ENCODE results near the gene KIF26B. TPM values are rescaled to one million over a fixed set of nuclear protein-coding genes. Genes with fewer than 3 reads are reported as not detected.

Gene KIF26B
- polyA plus RNA-seq, 1 donor from 2014 or later, result 6.3 TPM

DNA sequence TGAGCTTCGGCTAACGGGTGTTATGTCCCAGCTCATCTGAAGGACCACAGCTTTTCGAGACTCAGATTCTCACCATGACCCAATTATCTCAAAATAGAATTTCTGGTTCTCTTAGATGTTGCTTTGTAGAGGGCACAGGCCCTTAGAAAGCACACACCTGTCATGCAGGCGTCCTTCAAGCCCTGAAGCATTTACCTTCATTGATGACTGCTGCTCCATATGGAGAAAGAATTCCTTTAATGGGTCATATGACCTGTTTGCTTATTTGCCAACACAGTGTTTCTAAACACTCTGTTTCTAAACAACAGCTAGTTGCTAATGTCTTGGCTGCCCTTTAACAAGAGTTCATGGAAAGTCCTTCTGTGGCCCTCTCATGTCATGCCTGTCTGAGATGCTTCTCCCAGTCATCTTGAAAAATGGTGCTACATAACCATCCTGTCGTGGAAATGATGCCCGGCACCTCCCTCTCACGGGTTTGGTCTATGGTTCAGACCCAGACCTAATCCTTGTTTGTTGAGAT is 495.7 kb downstream of the KIF26B start:
- no peak overlapping the region for H3K27ac ChIP-seq (ENCODE audit: low read length)
- H3F3A ChIP-seq (ENCODE audit: insufficient read depth, low read length, poor library complexity, severe bottlenecking), result no peaks in the 10 kb centered on the region
- H4K20me1 ChIP-seq (ENCODE audit: insufficient read depth), result no peaks in the 10 kb centered on the region
- H3K27me3 ChIP-seq (ENCODE audit: insufficient read depth, low read depth, low read length), result no peaks in the 10 kb centered on the region
- H3K4me2 ChIP-seq (ENCODE audit: low read length), result no peak overlapping the region
- no peaks in the 10 kb centered on the region for H3K9me3 ChIP-seq (ENCODE audit: low read length)
- no peak for TF ChIP-seq EZH2 (IDR thresholded peaks at IDR 0.05; ENCODE audit: borderline replicate concordance, insufficient read depth, low read length, poor library complexity, severe bottlenecking)
- TF ChIP-seq, protein P1, sequence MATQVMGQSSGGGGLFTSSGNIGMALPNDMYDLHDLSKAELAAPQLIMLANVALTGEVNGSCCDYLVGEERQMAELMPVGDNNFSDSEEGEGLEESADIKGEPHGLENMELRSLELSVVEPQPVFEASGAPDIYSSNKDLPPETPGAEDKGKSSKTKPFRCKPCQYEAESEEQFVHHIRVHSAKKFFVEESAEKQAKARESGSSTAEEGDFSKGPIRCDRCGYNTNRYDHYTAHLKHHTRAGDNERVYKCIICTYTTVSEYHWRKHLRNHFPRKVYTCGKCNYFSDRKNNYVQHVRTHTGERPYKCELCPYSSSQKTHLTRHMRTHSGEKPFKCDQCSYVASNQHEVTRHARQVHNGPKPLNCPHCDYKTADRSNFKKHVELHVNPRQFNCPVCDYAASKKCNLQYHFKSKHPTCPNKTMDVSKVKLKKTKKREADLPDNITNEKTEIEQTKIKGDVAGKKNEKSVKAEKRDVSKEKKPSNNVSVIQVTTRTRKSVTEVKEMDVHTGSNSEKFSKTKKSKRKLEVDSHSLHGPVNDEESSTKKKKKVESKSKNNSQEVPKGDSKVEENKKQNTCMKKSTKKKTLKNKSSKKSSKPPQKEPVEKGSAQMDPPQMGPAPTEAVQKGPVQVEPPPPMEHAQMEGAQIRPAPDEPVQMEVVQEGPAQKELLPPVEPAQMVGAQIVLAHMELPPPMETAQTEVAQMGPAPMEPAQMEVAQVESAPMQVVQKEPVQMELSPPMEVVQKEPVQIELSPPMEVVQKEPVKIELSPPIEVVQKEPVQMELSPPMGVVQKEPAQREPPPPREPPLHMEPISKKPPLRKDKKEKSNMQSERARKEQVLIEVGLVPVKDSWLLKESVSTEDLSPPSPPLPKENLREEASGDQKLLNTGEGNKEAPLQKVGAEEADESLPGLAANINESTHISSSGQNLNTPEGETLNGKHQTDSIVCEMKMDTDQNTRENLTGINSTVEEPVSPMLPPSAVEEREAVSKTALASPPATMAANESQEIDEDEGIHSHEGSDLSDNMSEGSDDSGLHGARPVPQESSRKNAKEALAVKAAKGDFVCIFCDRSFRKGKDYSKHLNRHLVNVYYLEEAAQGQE (IDR thresholded peaks at IDR 0.05; ENCODE audit: borderline replicate concordance), result no peak
- no peak for TF ChIP-seq SMC3 (conservative IDR thresholded peaks at IDR 0.05; ENCODE audit: poor library complexity)
- TF ChIP-seq RAD21 (conservative IDR thresholded peaks at IDR 0.05), result no peak
- TF ChIP-seq, protein P2, sequence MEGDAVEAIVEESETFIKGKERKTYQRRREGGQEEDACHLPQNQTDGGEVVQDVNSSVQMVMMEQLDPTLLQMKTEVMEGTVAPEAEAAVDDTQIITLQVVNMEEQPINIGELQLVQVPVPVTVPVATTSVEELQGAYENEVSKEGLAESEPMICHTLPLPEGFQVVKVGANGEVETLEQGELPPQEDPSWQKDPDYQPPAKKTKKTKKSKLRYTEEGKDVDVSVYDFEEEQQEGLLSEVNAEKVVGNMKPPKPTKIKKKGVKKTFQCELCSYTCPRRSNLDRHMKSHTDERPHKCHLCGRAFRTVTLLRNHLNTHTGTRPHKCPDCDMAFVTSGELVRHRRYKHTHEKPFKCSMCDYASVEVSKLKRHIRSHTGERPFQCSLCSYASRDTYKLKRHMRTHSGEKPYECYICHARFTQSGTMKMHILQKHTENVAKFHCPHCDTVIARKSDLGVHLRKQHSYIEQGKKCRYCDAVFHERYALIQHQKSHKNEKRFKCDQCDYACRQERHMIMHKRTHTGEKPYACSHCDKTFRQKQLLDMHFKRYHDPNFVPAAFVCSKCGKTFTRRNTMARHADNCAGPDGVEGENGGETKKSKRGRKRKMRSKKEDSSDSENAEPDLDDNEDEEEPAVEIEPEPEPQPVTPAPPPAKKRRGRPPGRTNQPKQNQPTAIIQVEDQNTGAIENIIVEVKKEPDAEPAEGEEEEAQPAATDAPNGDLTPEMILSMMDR (IDR thresholded peaks at IDR 0.05; ENCODE audit: poor library complexity, severe bottlenecking), result no peak
- no peak for TF ChIP-seq EP300 (conservative IDR thresholded peaks at IDR 0.05; ENCODE audit: poor library complexity, severe bottlenecking)
- TF ChIP-seq POLR2AphosphoS5 (IDR thresholded peaks at IDR 0.05), result no peak
- H2AFZ ChIP-seq (ENCODE audit: low read depth, low read length), result no peak overlapping the region
- H3K9me2 ChIP-seq (ENCODE audit: insufficient read depth, low read length), result no peaks in the 10 kb centered on the region
- H3K79me2 ChIP-seq (replicated peaks; ENCODE audit: insufficient read depth, low read length), result no peaks in the 10 kb centered on the region
- no peak overlapping the region for H3K9ac ChIP-seq (ENCODE audit: low read length)
- H3K36me3 ChIP-seq (ENCODE audit: insufficient read depth, low read length), result no peaks in the 10 kb centered on the region
- no peak overlapping the region for H3K4me3 ChIP-seq (ENCODE audit: low read length)

DNA sequence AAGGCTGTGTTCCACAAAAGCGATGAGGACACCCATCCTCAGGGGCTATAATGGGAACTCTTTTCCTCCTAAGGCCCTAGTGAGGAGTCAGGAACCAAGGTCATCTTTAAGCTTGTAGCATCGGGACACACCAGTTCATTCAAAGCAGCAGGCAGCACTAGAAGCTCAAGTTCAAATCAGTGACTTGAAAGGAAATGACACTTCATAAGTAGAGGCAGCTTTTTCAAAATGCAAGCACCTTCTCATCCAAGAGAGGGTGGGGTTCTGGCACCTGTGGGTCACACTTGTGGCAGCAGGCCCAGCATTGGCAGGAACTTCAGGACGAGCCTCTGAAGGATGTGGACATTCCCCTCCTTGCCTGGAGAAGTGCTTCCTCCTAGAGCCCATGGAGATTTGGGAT is 496.3 kb downstream of the KIF26B start:
- no peak overlapping the region for H3K4me2 ChIP-seq (ENCODE audit: low read length)
- no peaks in the 10 kb centered on the region for H3K79me2 ChIP-seq (replicated peaks; ENCODE audit: insufficient read depth, low read length)
- H4K20me1 ChIP-seq (ENCODE audit: insufficient read depth), result no peaks in the 10 kb centered on the region
- no peaks in the 10 kb centered on the region for H3K9me2 ChIP-seq (ENCODE audit: insufficient read depth, low read length)
- TF ChIP-seq, protein P2 (IDR thresholded peaks at IDR 0.05; ENCODE audit: poor library complexity, severe bottlenecking), result no peak
- TF ChIP-seq MXI1 (conservative IDR thresholded peaks at IDR 0.05; ENCODE audit: poor library complexity, severe bottlenecking) (no peak), TAF1 (IDR thresholded peaks at IDR 0.05; ENCODE audit: low read depth) (no peak), SMC3 (conservative IDR thresholded peaks at IDR 0.05; ENCODE audit: poor library complexity) (no peak), RAD21 (conservative IDR thresholded peaks at IDR 0.05) (no peak), EP300 (conservative IDR thresholded peaks at IDR 0.05; ENCODE audit: poor library complexity, severe bottlenecking) (no peak), EZH2 (IDR thresholded peaks at IDR 0.05; ENCODE audit: borderline replicate concordance, insufficient read depth, low read length, poor library complexity, severe bottlenecking) (no peak), POLR2AphosphoS5 (IDR thresholded peaks at IDR 0.05) (no peak)
- TF ChIP-seq, protein P1 (IDR thresholded peaks at IDR 0.05; ENCODE audit: borderline replicate concordance), result no peak
- H2AFZ ChIP-seq (ENCODE audit: low read depth, low read length), result no peak overlapping the region
- H3K9ac ChIP-seq (ENCODE audit: low read length), result no peak overlapping the region
- no peaks in the 10 kb centered on the region for H3K27me3 ChIP-seq (ENCODE audit: insufficient read depth, low read depth, low read length)
- H3K27ac ChIP-seq (ENCODE audit: low read length), result no peak overlapping the region
- H3K36me3 ChIP-seq (ENCODE audit: insufficient read depth, low read length), result no peaks in the 10 kb centered on the region
- no peaks in the 10 kb centered on the region for H3F3A ChIP-seq (ENCODE audit: insufficient read depth, low read length, poor library complexity, severe bottlenecking)
- no peak overlapping the region for H3K4me3 ChIP-seq (ENCODE audit: low read length)
- H3K9me3 ChIP-seq (ENCODE audit: low read length), result no peaks in the 10 kb centered on the region

All from neural cell (in vitro differentiated cells).